Transverse colon (tissue), 4 donors: ENCODE measurements around the gene MBP. TPM values are rescaled to one million over a fixed set of nuclear protein-coding genes. Genes with fewer than 3 reads are reported as not detected.
A peak's percentile ranks its signal among the peaks of the same experiment; 100 is the strongest.

Source experiments
- DNase-seq: peaks from one replicate; pipeline ENCODE4 v3.0.0-alpha.2; 2019
- H3K27ac ChIP-seq, 4 donors: fragments of 200-600 bp; sonication (generic); 2 replicates each; pipeline ENCODE4 v1.5.1; 2016 to 2018; ENCODE audit warnings: inconsistent platforms in 4 of 4
- H3K27me3 ChIP-seq: fragments of 200-600 bp; sonication (generic); 2 replicates; pipeline ENCODE4 v1.5.1; 2017; ENCODE audit warnings: inconsistent platforms
- H3K36me3 ChIP-seq, 4 donors: fragments of 200-600 bp; sonication (generic); 2 replicates each; pipeline ENCODE4 v1.5.1; 2017 to 2019; ENCODE audit warnings: inconsistent platforms in 4 of 4
- H3K4me1 ChIP-seq, 4 donors: fragments of 200-600 bp; sonication (generic); 2 replicates each; pipeline ENCODE4 v1.5.1; 2017 to 2020; ENCODE audit warnings: inconsistent platforms in 4 of 4
- H3K4me3 ChIP-seq, 4 donors: fragments of 200-600 bp; sonication (generic); 1 replicate in 1 of 4; 2 replicates in 3 of 4; pipeline versions ENCODE4 v1.5.1 to v1.6.1; 2017 to 2019; ENCODE audit warnings: inconsistent platforms in 4 of 4
- H3K9me3 ChIP-seq, 2 donors: fragments of 200-600 bp; sonication (generic); 2 replicates each; pipeline ENCODE4 v1.5.1; 2017 to 2019; ENCODE audit warnings: inconsistent platforms in 2 of 2
- EP300 ChIP-seq: sonication (generic); formaldehyde crosslinking; IDR thresholded peaks from one replicate; pipeline ENCODE4 v1.6.1; 2017; ENCODE audit warnings: antibody characterized with exemption, low read depth
- POLR2A ChIP-seq: fragments of 450-650 bp; IDR thresholded peaks from one replicate; pipeline ENCODE4 v1.6.1; 2016; ENCODE audit warnings: antibody characterized with exemption, mild to moderate bottlenecking, moderate library complexity
- POLR2AphosphoS5 ChIP-seq, 3 donors: sonication (generic); formaldehyde crosslinking; IDR thresholded peaks; one replicate each; pipeline ENCODE4 v1.6.1; 2016; ENCODE audit warnings: antibody characterized with exemption in 3 of 3
- WGBS, 2 donors: methylation state at CpG; one replicate each; pipeline ENCODE4 v1.1.5; 2018; ENCODE audit warnings: low coverage in 1 of 2; 5-methylcytosine and 5-hydroxymethylcytosine counted together
- in situ Hi-C, 4 donors: fragments of 200-750 bp; cut with MboI; loops; one replicate each; pipeline versions ENCODE4 v1.15.0 to v1.15.1; 2017; ENCODE audit warnings: low sequenced_read_pairs in 3 of 4, low pct_ligation_motif_present in 1 of 4, low pct_unique_long_range_greater_than_20kb in 1 of 4
- intact Hi-C: fragments of 100-400 bp; cut with DNase I; formaldehyde crosslinking; loops from one replicate; pipeline ENCODE4 v1.15.1; 2023; ENCODE audit warnings: low total_unique reads
- total RNA-seq, 4 donors: library from RNA; depleted of rRNA; stranded (reverse); fragments of >200 nt; gene quantifications; one replicate each; pipeline ENCODE4 v1.1.0, GENCODE V29; 2016
- TF ChIP-seq, protein P1 (sequence below), 5 experiments: fragments of 200-600 bp in 3 of 5; fragments of 450-650 bp in 2 of 5; sonication (generic) in 3 of 5; IDR thresholded peaks; 1 replicate in 2 of 5; 2 replicates in 3 of 5; pipeline ENCODE4 v1.5.1; 2016 to 2017; ENCODE audit warnings: antibody characterized with exemption in 5 of 5, inconsistent platforms in 3 of 5, mild to moderate bottlenecking in 2 of 5, moderate library complexity in 1 of 5

The MBP gene
- total RNA-seq, 4 donors from 2014 or later: 12.7 to 53.4 (median 41.0) TPM

DNA sequence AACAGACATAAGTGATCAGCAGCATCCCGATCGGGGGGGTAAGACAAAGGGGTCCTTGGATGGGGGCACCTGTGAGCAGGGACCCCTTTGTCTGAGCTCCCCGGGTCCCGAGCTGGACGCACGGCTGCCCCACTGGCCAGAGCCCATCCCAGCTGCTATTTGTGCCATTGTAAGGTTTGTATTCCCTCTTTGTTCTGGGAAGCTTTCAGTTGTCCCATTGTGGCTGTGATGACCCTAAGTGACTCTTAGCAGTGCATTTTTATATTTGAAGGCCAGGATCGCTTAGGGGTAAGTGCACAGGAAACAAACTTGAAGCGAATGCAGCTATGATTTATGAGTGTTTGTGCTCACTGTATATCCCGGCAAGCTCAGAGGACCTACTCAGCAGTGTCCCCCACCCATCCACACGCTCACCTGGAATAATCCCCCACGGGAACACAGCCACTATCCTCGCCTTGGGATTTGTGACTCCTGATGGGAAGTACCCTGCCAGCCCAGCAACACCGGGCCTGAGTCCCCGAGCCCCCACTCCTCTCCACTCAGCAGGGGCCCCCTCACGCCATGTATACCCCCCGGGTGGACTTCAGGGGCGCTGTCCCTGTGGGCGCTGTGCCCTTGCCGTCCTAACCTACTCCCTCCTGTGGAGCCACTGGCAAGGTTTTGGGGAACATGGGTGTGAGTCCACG, 80.1 kb downstream of the MBP start:
- no peaks in the 10 kb centered on the region for H3K36me3 ChIP-seq
- 84 to 89% methylated on average over 6 to 20 of the region's 20 CpGs for WGBS, 2 donors
- no peaks in the 10 kb centered on the region for H3K9me3 ChIP-seq
- peaks cover 11 to 48% (median 30%) of the 10 kb centered on the region in 4 donors for H3K4me1 ChIP-seq
- no peak overlapping the region for H3K4me3 ChIP-seq
- intact Hi-C loops: no loop called here
- in situ Hi-C loops: no loop called here
- TF ChIP-seq POLR2A: no peak
- TF ChIP-seq POLR2AphosphoS5 (IDR thresholded peaks at IDR 0.05): no peak
- TF ChIP-seq, protein P1, sequence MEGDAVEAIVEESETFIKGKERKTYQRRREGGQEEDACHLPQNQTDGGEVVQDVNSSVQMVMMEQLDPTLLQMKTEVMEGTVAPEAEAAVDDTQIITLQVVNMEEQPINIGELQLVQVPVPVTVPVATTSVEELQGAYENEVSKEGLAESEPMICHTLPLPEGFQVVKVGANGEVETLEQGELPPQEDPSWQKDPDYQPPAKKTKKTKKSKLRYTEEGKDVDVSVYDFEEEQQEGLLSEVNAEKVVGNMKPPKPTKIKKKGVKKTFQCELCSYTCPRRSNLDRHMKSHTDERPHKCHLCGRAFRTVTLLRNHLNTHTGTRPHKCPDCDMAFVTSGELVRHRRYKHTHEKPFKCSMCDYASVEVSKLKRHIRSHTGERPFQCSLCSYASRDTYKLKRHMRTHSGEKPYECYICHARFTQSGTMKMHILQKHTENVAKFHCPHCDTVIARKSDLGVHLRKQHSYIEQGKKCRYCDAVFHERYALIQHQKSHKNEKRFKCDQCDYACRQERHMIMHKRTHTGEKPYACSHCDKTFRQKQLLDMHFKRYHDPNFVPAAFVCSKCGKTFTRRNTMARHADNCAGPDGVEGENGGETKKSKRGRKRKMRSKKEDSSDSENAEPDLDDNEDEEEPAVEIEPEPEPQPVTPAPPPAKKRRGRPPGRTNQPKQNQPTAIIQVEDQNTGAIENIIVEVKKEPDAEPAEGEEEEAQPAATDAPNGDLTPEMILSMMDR (IDR thresholded peaks at IDR 0.05): no peak
- TF ChIP-seq EP300: no peak
- no peak for DNase-seq
- peak overlapping the region; percentile 30 to 83 (median 74) for H3K27ac ChIP-seq
- no peaks in the 10 kb centered on the region for H3K27me3 ChIP-seq

DNA sequence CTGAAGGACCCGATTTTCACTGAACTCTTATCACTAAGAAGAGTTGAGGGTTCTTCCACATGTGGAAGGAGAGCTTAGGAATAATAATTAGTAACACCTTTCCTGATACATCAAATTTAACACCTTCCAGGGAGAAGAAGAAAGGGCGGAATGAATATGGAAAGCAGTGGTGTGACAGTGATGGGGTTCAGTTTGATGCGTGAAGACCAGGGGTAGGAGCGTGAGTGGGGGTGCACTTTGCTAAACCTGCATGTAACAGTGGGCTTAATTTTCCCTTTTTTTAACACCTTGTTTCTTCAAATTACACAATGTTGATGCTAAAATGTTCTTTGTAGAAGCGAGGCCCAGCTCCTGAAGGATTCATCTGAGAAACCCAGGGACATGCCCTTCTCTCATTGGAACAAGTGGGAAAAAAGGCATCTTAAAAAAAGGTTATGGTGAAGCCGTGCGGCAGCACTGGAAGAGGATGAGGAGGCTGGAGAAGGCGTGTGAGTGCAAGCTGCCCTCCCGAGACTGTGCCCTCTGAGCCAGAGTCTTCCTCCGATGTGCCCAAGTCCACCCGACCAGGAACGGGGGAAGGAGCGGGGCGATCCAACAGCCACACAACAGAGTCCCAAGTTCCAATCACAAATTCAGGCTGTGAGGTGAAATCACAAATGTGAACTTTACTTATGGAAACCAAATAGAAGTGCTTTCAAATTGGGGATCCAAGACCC, 80.8 kb downstream of the MBP start:
- no peak overlapping the region for H3K27ac ChIP-seq
- peaks cover 0 to 3% (median 0%) of the 10 kb centered on the region in 4 donors for H3K36me3 ChIP-seq
- H3K4me1 ChIP-seq: peaks cover 11 to 41% (median 24%) of the 10 kb centered on the region in 4 donors
- WGBS, 2 donors: 94 to 97% methylated on average over 12 to 14 of the region's 14 CpGs
- intact Hi-C loops (no loop called here), in situ Hi-C loops (no loop called here)
- H3K9me3 ChIP-seq: no peaks in the 10 kb centered on the region
- TF ChIP-seq POLR2A (no peak), EP300 (no peak), POLR2AphosphoS5 (IDR thresholded peaks at IDR 0.05) (no peak)
- TF ChIP-seq, protein P1 (IDR thresholded peaks at IDR 0.05): no peak
- no peak overlapping the region for H3K4me3 ChIP-seq
- no peak for DNase-seq
- no peaks in the 10 kb centered on the region for H3K27me3 ChIP-seq

DNA sequence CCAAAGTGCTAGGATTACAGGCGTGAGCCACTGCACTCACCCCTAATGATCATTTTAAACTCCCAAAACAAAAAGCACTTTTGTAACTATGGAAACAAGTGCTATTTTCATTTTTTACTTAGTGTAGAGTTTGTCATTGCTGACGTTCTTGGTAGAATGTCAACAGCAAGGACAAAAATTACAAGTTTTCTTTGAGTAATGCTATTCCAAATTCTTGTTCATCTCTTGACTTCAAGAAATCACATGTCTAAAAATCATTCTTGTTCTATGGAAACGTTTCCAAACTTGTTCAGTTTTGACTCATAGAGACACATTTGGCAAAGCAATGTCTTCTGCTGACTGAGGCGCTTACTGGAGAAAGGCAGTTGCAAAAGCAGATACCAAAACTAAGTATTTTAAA, 82.6 kb downstream of the MBP start:
- no peaks in the 10 kb centered on the region for H3K9me3 ChIP-seq
- H3K4me3 ChIP-seq: no peak overlapping the region
- intact Hi-C loops: no loop called here
- peaks cover 0 to 23% (median 6%) of the 10 kb centered on the region in 4 donors for H3K4me1 ChIP-seq
- in situ Hi-C loops: no loop called here
- DNase-seq: no peak
- no peaks in the 10 kb centered on the region for H3K27me3 ChIP-seq
- peak overlapping the region in 3 of 4 donors; percentile 7 to 24 (median 18) for H3K27ac ChIP-seq
- TF ChIP-seq POLR2AphosphoS5 (IDR thresholded peaks at IDR 0.05): no peak
- TF ChIP-seq, protein P1 (IDR thresholded peaks at IDR 0.05): no peak
- TF ChIP-seq POLR2A: no peak
- TF ChIP-seq EP300: no peak
- 71 to 74% methylated on average over 4 of the region's 4 CpGs for WGBS, 2 donors
- peaks cover 0 to 3% (median 0%) of the 10 kb centered on the region in 4 donors for H3K36me3 ChIP-seq

DNA sequence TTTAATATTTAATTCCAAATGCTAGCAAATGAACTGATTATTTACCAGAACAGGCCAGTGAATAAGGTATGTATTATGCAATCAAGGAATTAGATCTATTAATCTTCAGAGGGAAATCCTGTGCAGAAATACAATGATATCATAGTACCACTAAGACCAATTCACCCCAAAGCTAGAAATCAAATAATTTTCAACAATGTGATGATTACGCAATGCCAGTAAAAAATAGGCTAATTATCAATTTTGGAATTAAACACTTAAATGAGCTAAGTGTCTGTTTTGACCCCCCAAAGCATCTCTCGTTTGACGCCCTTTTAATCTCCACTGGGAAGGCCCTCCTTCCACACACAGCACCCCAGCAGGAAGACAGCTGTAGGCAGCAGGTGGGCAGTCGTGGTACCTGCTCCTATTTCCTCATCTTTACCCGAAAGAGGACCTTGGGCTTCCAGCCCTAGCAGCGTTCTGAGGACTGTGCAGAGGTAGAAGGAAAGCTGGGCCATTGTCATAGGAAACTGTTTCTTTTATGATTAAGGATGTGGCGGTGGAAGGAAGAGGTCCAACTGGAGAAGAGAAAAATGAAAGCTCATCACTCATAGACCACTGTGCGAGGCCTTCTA, 84.7 kb downstream of the MBP start:
- Histone ChIP-seq H3K4me1 (peaks cover 0 to 8% (median 0%) of the 10 kb centered on the region in 4 donors), H3K27me3 (no peaks in the 10 kb centered on the region), H3K27ac (no peak overlapping the region), H3K36me3 (peaks cover 0 to 3% (median 0%) of the 10 kb centered on the region in 4 donors), H3K4me3 (no peak overlapping the region), H3K9me3 (no peaks in the 10 kb centered on the region)
- in situ Hi-C loops (no loop called here), intact Hi-C loops (loop anchor here (1.0 kb wide), 1 partner anchor 42 kb away; no protein-coding TSS in a partner anchor)
- no peak for DNase-seq
- WGBS, 2 donors: 68 to 85% methylated on average over 4 to 8 of the region's 8 CpGs
- TF ChIP-seq POLR2AphosphoS5 (IDR thresholded peaks at IDR 0.05): no peak
